Dendritic cell treated with granulocyte-macrophage colony-stimulating factor and Interleukin-4, amounts not matched to agents 40 ng/mL and 50 ng/mL, for 4 days (primary cell): Measurements from ENCODE around the gene FARS2.
A peak's percentile ranks its signal among the peaks of the same experiment; 100 is the strongest.

Experiments
- H3K27ac Mint-ChIP-seq: one replicate; pipeline ENCODE4 v1.8.0; 2022; ENCODE audit warnings: mild to moderate bottlenecking, mixed read lengths
- H3K27me3 Mint-ChIP-seq: one replicate; pipeline ENCODE4 v1.8.0; 2022; ENCODE audit warnings: mild to moderate bottlenecking, mixed read lengths
- H3K36me3 Mint-ChIP-seq: one replicate; pipeline ENCODE4 v1.8.0; 2022; ENCODE audit warnings: low read depth, mixed read lengths
- H3K4me1 Mint-ChIP-seq: one replicate; pipeline ENCODE4 v1.8.0; 2022; ENCODE audit warnings: low read depth, mixed read lengths
- H3K4me3 Mint-ChIP-seq: one replicate; pipeline ENCODE4 v1.8.0; 2022; ENCODE audit warnings: mild to moderate bottlenecking, moderate library complexity, mixed read lengths
- H3K9me3 Mint-ChIP-seq: one replicate; pipeline ENCODE4 v1.8.0; 2022; ENCODE audit warnings: mixed read lengths
- intact Hi-C: fragments of 100-400 bp; cut with micrococcal nuclease; formaldehyde crosslinking; loops from one replicate; pipeline ENCODE4 v1.15.0; 2022

The FARS2 gene

DNA sequence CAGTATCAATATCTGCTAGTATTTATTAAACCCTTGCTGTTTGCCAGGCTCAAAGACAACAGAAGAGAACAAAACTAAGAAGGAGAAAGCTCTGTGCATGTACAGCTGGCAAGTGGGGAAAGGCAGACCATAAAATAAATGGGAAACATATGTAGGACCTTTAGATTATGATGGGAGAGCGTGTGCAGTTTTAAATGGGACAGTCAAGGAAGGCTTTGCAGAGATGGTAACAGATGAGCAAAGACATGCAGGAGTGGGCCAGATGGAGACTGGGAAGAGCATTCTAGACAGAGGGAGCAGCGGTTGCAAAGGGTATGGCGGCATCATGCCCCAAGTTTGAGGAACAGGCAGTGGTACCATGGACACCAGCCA is 485.4 kb downstream of the FARS2 start:
- Mint-ChIP-seq H3K9me3 (no peaks in the 10 kb centered on the region), H3K4me3 (no peak overlapping the region), H3K27ac (no peak overlapping the region), H3K27me3 (no peaks in the 10 kb centered on the region), H3K4me1 (peaks cover 26% of the 10 kb centered on the region), H3K36me3 (no peaks in the 10 kb centered on the region)
- intact Hi-C loops: no loop called here

DNA sequence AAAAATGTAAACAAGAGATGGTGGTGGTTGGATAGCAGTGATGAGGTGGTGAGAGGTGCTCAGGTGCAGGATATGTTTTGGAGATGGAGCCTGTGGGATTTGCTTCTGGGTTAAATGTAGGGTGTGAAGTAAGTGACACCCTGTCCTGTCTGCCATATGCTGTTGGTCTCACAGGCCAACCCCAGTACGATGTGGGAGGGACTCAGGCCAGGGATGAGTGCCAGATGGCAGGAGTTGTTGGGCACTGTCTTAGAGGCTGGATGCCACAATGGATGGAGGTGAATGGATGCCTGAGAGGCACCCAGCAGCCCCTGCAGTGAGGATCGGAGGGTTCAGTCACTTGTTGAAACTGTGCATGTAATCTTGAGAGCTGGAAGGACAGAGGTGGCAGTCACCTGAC is 486.1 kb downstream of the FARS2 start:
- no peaks in the 10 kb centered on the region for H3K27me3 Mint-ChIP-seq
- intact Hi-C loops: no loop called here
- H3K4me1 Mint-ChIP-seq: peaks cover 31% of the 10 kb centered on the region
- no peaks in the 10 kb centered on the region for H3K36me3 Mint-ChIP-seq
- H3K27ac Mint-ChIP-seq: no peak overlapping the region
- H3K4me3 Mint-ChIP-seq: no peak overlapping the region
- H3K9me3 Mint-ChIP-seq: no peaks in the 10 kb centered on the region

DNA sequence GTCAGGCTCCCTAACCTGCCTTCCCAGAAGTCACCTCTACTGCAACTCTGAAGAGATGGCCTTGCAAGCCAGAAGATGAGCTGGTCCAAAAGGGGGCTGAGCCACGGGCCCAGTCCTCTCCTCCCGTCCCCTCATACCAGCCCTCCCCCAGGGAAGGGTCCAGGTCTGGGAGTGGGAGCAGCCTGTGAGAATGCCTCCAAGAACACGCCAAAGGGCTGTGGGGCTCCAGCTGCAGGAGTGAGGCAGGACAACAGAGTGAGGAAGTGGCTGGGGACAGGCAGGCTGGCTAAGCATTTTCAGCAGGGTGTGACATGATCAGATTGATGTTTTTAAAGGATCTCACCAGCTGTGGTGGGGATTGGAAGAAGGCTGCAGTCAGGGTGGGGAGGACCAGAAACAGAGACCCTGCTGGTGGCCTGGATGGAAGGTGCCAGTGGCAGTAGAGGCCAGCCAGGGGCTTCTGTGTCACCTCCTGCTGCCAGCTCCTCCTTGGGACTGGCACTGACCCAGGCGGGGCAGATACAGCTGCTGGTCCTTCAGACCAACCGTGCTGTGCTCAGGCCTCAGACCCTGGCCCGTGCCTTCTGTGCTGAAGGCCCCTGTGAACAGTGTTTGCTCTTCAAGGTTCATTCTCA is 487.8 kb downstream of the FARS2 start:
- no peak overlapping the region for H3K4me3 Mint-ChIP-seq
- no peaks in the 10 kb centered on the region for H3K36me3 Mint-ChIP-seq
- H3K27ac Mint-ChIP-seq: peak overlapping the region; percentile 21
- intact Hi-C loops: no loop called here
- no peaks in the 10 kb centered on the region for H3K9me3 Mint-ChIP-seq
- H3K4me1 Mint-ChIP-seq: peaks cover 26% of the 10 kb centered on the region
- H3K27me3 Mint-ChIP-seq: no peaks in the 10 kb centered on the region

DNA sequence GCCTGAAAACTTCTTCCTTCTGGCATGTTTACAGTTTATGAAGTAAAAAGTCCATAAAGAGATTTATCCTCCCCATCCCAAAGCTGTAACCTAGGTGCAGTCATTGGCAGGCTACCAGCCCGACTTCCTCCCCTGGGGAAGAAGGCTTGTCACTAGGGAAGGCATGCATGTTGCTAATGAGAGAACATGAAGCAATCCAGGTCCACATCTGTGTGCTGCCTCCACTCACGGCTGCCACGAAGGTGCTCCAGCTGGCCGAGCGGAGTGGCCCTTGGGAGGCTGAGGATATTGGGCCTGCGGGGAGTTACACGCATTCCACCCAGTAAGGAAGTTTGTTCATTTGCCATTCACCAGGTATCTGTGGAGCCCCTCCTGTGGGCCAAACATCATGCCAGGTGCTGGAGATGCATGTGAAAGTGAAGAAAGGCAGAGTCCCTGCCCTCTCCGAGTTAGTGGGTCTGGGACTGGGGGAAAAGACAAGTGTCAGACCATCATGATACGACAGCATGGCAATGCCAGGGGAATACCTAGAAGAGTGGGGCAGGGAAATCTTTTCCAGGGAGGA is 488.4 kb downstream of the FARS2 start:
- intact Hi-C loops: no loop called here
- Mint-ChIP-seq H3K27me3 (no peaks in the 10 kb centered on the region), H3K4me1 (peaks cover 26% of the 10 kb centered on the region), H3K9me3 (peaks cover 4% of the 10 kb centered on the region), H3K27ac (no peak overlapping the region), H3K4me3 (no peak overlapping the region), H3K36me3 (peaks cover 3% of the 10 kb centered on the region)

DNA sequence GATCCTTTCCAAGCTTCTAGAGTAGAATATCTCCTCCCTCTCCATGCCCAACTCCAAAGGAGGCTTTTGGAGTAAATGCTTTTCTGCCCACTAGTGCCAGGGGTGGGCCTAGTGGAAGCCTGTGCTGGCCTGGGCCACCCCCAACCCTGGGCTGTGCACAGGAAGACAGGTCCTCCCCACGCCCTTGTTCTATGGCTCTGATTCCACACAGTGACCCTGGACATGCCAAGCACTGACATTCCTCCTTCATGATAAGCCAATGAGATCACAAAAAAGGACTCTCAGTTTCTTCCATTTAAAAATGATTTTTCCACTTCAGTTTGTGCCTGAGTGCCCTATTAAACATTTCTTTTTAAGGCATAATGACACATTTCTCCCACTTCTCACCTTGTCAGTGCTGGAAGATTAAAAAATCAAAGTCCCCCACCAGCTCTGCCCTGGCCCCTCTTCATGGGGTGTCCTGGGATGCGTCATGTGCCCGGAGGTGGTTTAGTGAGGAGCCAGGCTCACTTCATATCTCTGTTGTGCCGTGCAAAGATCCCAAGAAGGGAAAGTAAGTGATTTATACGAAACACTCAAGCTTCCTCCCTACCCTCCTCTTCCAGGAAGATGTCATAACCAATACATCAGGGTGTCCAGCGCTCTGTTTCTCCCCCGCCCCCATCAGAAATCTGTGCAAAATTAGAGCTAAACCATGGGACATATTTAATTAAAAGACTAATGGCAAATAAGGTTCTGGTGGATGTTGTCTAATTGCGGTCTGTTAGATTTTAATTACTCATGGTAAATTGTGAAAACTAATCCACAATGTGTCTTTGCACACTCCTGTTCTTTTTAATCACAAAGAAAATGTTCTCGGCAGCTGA is 490.4 kb downstream of the FARS2 start:
- no peak overlapping the region for H3K27ac Mint-ChIP-seq
- peaks cover 22% of the 10 kb centered on the region for H3K36me3 Mint-ChIP-seq

DNA sequence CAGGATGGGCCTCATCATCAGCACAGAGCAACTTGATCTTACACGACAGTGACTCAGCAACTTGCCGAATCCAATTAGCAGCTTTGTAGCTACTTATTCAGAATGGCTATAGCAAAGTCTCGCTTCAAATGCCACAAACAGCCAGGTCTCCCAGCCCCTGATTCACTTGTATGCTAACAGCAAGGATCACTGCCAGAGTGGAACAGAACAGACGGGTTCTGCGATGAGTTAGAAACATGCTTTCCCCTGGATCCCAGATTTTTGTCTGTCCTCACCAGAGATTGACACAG is 491.0 kb downstream of the FARS2 start:
- Mint-ChIP-seq H3K9me3 (peaks cover 25% of the 10 kb centered on the region), H3K4me1 (peaks cover 26% of the 10 kb centered on the region), H3K27me3 (no peaks in the 10 kb centered on the region), H3K4me3 (no peak overlapping the region), H3K27ac (no peak overlapping the region), H3K36me3 (peaks cover 24% of the 10 kb centered on the region)
- intact Hi-C loops: no loop called here

More for the DNA sequence above, 490.4 kb downstream of the FARS2 start:
- Mint-ChIP-seq H3K4me3 (no peak overlapping the region), H3K27me3 (no peaks in the 10 kb centered on the region), H3K4me1 (peaks cover 26% of the 10 kb centered on the region), H3K9me3 (peaks cover 25% of the 10 kb centered on the region)
- intact Hi-C loops: no loop called here

DNA sequence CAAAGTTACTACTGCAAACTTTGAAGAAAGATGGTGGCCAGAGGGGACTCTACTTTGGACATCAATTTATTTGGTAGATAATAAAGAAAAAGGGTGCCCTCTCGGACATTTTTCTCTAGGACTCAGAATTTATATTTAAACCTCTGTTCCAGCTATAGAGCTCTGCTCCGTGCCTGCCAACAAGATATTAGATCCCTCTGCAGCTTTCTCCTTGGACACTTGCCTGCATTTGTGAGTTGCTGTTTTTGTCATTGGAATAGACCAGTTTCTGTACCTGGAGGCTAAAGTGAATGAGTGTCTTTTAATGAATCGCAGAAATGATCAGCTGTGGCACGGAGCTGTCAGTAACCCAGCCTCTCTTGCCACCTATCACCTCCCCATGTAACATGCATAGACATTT is 491.9 kb downstream of the FARS2 start:
- H3K27me3 Mint-ChIP-seq: no peaks in the 10 kb centered on the region
- H3K4me1 Mint-ChIP-seq: peaks cover 26% of the 10 kb centered on the region
- H3K9me3 Mint-ChIP-seq: peaks cover 25% of the 10 kb centered on the region
- intact Hi-C loops: no loop called here
- H3K36me3 Mint-ChIP-seq: peaks cover 24% of the 10 kb centered on the region
- no peak overlapping the region for H3K4me3 Mint-ChIP-seq
- H3K27ac Mint-ChIP-seq: no peak overlapping the region

DNA sequence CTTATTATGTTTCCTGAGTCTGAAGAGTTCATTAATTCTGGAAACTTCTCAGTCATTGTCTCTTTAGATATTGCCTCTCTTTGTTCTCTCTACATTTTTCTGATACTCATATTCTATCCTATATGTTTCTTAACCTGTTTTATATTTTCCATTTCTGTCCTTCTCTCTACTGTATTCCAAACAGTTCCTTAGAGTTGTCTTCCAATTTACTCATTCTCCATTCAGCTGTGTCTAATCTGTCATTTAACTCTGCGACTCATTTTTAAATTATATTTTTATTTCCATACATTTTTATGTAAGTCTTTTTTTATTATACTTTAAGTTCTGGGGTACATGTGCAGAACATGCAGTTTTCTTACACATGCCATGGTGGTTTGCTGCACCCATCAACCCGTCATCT is 493.6 kb downstream of the FARS2 start:
- intact Hi-C loops: no loop called here
- H3K36me3 Mint-ChIP-seq: peaks cover 24% of the 10 kb centered on the region
- H3K4me1 Mint-ChIP-seq: peaks cover 14% of the 10 kb centered on the region

DNA sequence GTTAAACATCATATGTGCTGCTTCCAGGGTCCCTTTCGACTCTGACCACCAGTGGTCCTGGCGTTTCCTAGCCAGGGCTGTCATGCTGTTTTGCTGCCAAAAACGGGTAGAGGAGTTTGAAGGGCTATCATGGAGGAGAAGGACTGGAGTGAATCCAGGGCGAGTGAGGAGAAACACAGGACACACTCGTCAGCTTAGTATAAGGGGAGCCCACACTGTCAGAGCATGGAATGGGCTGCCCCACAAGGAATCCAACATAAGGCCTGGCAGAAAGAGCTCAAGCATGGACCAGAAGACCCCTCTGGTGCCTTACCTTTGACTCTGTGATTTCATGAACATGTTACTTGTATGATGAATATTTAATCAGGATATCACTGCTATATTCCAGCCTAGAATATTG is 498.3 kb downstream of the FARS2 start:
- peaks cover 23% of the 10 kb centered on the region for H3K9me3 Mint-ChIP-seq
- no peak overlapping the region for H3K4me3 Mint-ChIP-seq
- H3K36me3 Mint-ChIP-seq: peaks cover 23% of the 10 kb centered on the region
- peaks cover 16% of the 10 kb centered on the region for H3K4me1 Mint-ChIP-seq
- intact Hi-C loops: no loop called here
- no peaks in the 10 kb centered on the region for H3K27me3 Mint-ChIP-seq
- no peak overlapping the region for H3K27ac Mint-ChIP-seq

More for the DNA sequence above, 493.6 kb downstream of the FARS2 start:
- Mint-ChIP-seq H3K9me3 (peaks cover 25% of the 10 kb centered on the region), H3K4me3 (no peak overlapping the region), H3K27ac (no peak overlapping the region), H3K27me3 (no peaks in the 10 kb centered on the region)

DNA sequence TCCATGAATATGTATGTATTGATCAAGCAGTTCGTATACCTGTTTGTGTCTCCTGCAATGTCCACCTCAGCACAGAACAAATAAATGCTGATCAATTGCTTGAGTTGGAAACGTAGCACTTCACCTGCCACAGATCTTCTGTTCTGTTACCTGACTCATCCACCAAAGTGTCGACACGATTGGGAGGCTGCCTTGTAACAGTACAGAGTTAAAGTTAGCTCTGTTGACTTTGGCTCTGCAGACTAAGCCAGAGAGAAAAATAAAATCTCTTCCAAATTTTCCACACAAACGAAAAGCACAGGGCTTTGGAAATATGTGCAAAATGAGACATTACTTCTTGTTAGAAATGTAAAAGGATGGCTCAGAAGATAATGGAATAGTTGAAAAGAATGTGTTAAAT is 500.1 kb downstream of the FARS2 start:
- Mint-ChIP-seq H3K4me1 (peaks cover 20% of the 10 kb centered on the region), H3K4me3 (no peak overlapping the region), H3K27me3 (no peaks in the 10 kb centered on the region), H3K27ac (no peak overlapping the region), H3K9me3 (peaks cover 5% of the 10 kb centered on the region), H3K36me3 (peaks cover 6% of the 10 kb centered on the region)
- intact Hi-C loops: no loop called here

DNA sequence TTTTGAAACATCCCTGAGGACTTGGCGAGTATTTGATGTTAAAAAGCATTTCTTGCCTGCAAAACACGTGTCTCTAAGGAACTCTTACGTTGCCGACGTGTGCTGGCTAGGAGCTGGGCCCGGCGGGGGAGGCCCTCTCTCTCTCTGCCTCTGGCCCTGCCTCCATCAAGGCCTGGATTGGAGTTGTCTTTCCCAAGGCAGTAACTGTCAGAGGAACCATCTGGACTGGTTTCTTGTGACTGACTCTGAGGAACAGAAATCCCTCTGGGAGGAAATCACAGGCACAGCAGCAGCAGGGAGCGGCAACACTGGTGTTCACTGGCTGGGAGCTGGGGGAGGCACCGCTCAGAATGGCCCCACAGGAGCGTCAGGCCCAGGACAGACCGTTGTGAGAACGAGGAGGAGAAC is 501.3 kb downstream of the FARS2 start:
- intact Hi-C loops: no loop called here
- H3K27me3 Mint-ChIP-seq: no peaks in the 10 kb centered on the region

DNA sequence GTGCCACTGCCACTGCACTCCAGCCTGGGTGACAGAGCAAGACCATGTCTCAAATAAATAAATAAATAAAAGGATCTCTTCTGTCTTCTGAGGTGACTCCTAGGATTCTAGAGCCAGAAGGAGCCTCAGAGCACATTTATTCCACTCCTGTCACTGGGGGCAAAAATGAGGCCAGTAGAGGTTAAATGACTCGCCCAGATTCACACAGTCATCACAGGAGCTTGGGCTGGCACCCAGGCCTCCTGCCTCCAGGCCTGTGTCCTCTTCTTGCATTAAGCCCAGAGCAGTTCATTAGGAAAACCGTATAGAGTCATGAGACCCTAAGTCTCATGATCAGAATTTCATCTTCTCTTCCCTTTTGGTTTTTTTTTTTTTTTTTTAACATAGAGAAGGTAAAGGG is 502.1 kb downstream of the FARS2 start:
- Mint-ChIP-seq H3K9me3 (peaks cover under 1% of the 10 kb centered on the region), H3K36me3 (no peaks in the 10 kb centered on the region), H3K4me1 (peaks cover 20% of the 10 kb centered on the region), H3K27me3 (no peaks in the 10 kb centered on the region), H3K27ac (no peak overlapping the region), H3K4me3 (no peak overlapping the region)
- intact Hi-C loops: no loop called here

More for the DNA sequence above, 501.3 kb downstream of the FARS2 start:
- H3K36me3 Mint-ChIP-seq: no peaks in the 10 kb centered on the region
- H3K9me3 Mint-ChIP-seq: no peaks in the 10 kb centered on the region
- peaks cover 20% of the 10 kb centered on the region for H3K4me1 Mint-ChIP-seq
- H3K27ac Mint-ChIP-seq: no peak overlapping the region
- H3K4me3 Mint-ChIP-seq: no peak overlapping the region

DNA sequence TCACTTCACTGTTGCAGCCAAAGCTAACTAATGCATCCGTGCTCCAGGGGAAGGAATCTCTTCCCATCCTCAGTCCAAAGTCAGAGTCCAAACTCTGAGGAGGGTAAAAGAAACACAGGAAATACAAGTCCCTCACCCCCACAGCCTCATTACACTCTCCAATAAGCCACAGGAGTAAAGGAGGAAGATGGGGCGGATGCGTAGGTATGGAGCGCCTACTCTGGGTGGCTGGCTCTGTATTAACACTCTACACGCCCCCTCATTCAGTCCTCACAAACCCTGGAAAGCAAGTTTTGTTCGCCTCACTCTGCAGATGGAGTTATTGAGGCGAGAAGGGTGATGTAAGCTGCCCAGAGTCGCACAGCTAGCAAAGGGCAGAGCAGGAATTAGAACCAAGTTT is 502.6 kb downstream of the FARS2 start:
- intact Hi-C loops: no loop called here
- Mint-ChIP-seq H3K27me3 (no peaks in the 10 kb centered on the region), H3K4me1 (peaks cover 20% of the 10 kb centered on the region), H3K27ac (no peak overlapping the region), H3K36me3 (no peaks in the 10 kb centered on the region), H3K9me3 (peaks cover 5% of the 10 kb centered on the region), H3K4me3 (no peak overlapping the region)

DNA sequence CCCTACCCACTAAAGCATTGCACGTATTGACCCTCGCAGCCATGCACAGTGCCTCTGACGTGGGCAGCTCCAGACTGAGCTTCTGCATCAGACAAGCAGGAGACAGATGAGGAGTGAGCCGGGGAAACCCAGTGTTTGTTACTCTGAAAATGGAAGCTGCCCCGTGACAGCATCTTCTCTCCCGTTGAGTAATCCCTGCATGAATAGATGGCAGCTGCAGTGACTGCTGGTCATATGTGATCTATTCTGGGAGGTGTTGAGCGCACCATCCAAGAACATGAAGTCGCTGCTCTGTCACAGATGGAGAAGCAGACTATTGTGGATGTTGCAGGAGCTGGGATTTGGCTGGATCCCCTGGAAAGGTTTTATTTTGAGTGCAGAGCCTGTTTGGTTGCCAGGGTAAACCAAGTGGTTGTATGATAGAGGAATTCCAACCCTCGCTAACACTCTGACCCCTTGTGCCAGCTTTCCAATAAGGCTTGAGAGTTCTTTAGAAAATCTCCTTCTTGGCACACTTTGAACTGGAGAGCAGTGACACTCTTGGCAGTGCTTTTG is 503.2 kb downstream of the FARS2 start:
- no peaks in the 10 kb centered on the region for H3K27me3 Mint-ChIP-seq
- no peaks in the 10 kb centered on the region for H3K36me3 Mint-ChIP-seq
- H3K27ac Mint-ChIP-seq: no peak overlapping the region
- no peak overlapping the region for H3K4me3 Mint-ChIP-seq
- intact Hi-C loops: no loop called here
- peaks cover 24% of the 10 kb centered on the region for H3K4me1 Mint-ChIP-seq
- peaks cover 8% of the 10 kb centered on the region for H3K9me3 Mint-ChIP-seq
